ENCODE data around the gene PRIMA1.

Gene PRIMA1

GRCh38 chr14:93685121-93685895, 103.0 kb downstream of the PRIMA1 start:
- no peaks in the 10 kb centered on the region for H3K9me3 ChIP-seq (ENCODE audit: severe bottlenecking)
- H3K27me3 ChIP-seq (ENCODE audit: insufficient read depth, low read depth, severe bottlenecking), result no peaks in the 10 kb centered on the region
- no peaks in the 10 kb centered on the region; the same call in 1 of the 2 replicates for H3K36me3 ChIP-seq
- H3K27ac ChIP-seq, result no peak overlapping the region
- no peak overlapping the region for H3K4me3 ChIP-seq (ENCODE audit: low read depth, low read length)
- TF ChIP-seq CTCF (IDR thresholded peaks at IDR 0.05; ENCODE audit: low read depth, low read length), result no peak
- DNase-seq, result no peak

- no peak for DNase-seq
- TF ChIP-seq CTCF (IDR thresholded peaks at IDR 0.05; ENCODE audit: low read depth, low read length), result no peak
- H3K9me3 ChIP-seq (ENCODE audit: severe bottlenecking), result no peaks in the 10 kb centered on the region
- no peak overlapping the region for H3K27ac ChIP-seq
- no peak overlapping the region for H3K4me3 ChIP-seq (ENCODE audit: low read depth, low read length)
- no peaks in the 10 kb centered on the region; the same call in 1 of the 2 replicates for H3K36me3 ChIP-seq
- H3K27me3 ChIP-seq (ENCODE audit: insufficient read depth, low read depth, severe bottlenecking), result no peaks in the 10 kb centered on the region
Observed at GRCh38 chr14:93683226-93683625, 105.1 kb downstream of the PRIMA1 start.

- no peaks in the 10 kb centered on the region for H3K27me3 ChIP-seq (ENCODE audit: insufficient read depth, low read depth, severe bottlenecking)
- no peak overlapping the region for H3K27ac ChIP-seq
- DNase-seq, result no peak
- no peaks in the 10 kb centered on the region; the same call in 1 of the 2 replicates for H3K36me3 ChIP-seq
- TF ChIP-seq CTCF (IDR thresholded peaks at IDR 0.05; ENCODE audit: low read depth, low read length), result no peak
- no peak overlapping the region for H3K4me3 ChIP-seq (ENCODE audit: low read depth, low read length)
- no peaks in the 10 kb centered on the region for H3K9me3 ChIP-seq (ENCODE audit: severe bottlenecking)
Observed at GRCh38 chr14:93682459-93682858, 105.8 kb downstream of the PRIMA1 start.

- no peak for TF ChIP-seq CTCF (IDR thresholded peaks at IDR 0.05; ENCODE audit: low read depth, low read length)
- no peak for DNase-seq
Observed at GRCh38 chr14:93676416-93676958, 111.8 kb downstream of the PRIMA1 start.

GRCh38 chr14:93675651-93676050, 112.6 kb downstream of the PRIMA1 start:
- no peak overlapping the region for H3K4me3 ChIP-seq (ENCODE audit: low read depth, low read length)
- no peaks in the 10 kb centered on the region for H3K27me3 ChIP-seq (ENCODE audit: insufficient read depth, low read depth, severe bottlenecking)
- H3K36me3 ChIP-seq, result peaks cover 3% of the 10 kb centered on the region; the same call in 1 of the 2 replicates
- H3K27ac ChIP-seq, result no peak overlapping the region
- no peaks in the 10 kb centered on the region for H3K9me3 ChIP-seq (ENCODE audit: severe bottlenecking)
- no peak for DNase-seq
- no peak for TF ChIP-seq CTCF (IDR thresholded peaks at IDR 0.05; ENCODE audit: low read depth, low read length)

More at GRCh38 chr14:93676416-93676958, 111.8 kb downstream of the PRIMA1 start:
- Histone ChIP-seq H3K4me3 (ENCODE audit: low read depth, low read length) (no peak overlapping the region), H3K27me3 (ENCODE audit: insufficient read depth, low read depth, severe bottlenecking) (no peaks in the 10 kb centered on the region), H3K9me3 (ENCODE audit: severe bottlenecking) (no peaks in the 10 kb centered on the region), H3K27ac (no peak overlapping the region), H3K36me3 (peaks cover 3% of the 10 kb centered on the region; the same call in 1 of the 2 replicates)
